NCI-H510A treated with DMSO at 0.1 percent for 48 hours (cell line): ENCODE results near the gene GRIN1.
"Not testable (repeated sequence)": the region's sequence is repeated elsewhere in the genome, so short reads cannot be mapped to it uniquely, and the experiment has no call there.

Experiments used
- DNase-seq: peaks from one replicate; lab custom pipeline; 2025; lab: John Stamatoyannopoulos, UW

GRIN1 gene

GRCh38 chr9:137128862-137129455, 10.0 kb upstream of the GRIN1 start:
- DNase-seq = no peak

GRCh38 chr9:137129456-137130175, 9.3 kb upstream of the GRIN1 start:
- peak; percentile 88 for DNase-seq

- no peak for DNase-seq
These were observed 8.7 kb upstream of the GRIN1 start for GRCh38 chr9:137130176-137130755.

GRCh38 chr9:137134191-137134590, 4.8 kb upstream of the GRIN1 start:
- no peak for DNase-seq

GRCh38 chr9:137135154-137135553, 3.8 kb upstream of the GRIN1 start:
- DNase-seq = not testable (repeated sequence)

- DNase-seq = peak; percentile 21
These were observed 2.6 kb upstream of the GRIN1 start for GRCh38 chr9:137136261-137136880.

- no peak for DNase-seq
These were observed 1.9 kb upstream of the GRIN1 start for GRCh38 chr9:137136881-137137607.

GRCh38 chr9:137138058-137138721, 764 bp upstream of the GRIN1 start:
- no peak for DNase-seq

GRCh38 chr9:137139468-137140150, 655 bp downstream of the GRIN1 start:
- DNase-seq = no peak

GRCh38 chr9:137140151-137141012, 1.4 kb downstream of the GRIN1 start:
- DNase-seq = no peak

GRCh38 chr9:137141050-137141810, 2.3 kb downstream of the GRIN1 start:
- no peak for DNase-seq

- no peak for DNase-seq
These were observed 3.3 kb downstream of the GRIN1 start for GRCh38 chr9:137141976-137142936.

GRCh38 chr9:137143459-137143858, 4.5 kb downstream of the GRIN1 start:
- DNase-seq = no peak

GRCh38 chr9:137145731-137146526, 7.0 kb downstream of the GRIN1 start:
- DNase-seq = no peak

- no peak for DNase-seq
These were observed 7.6 kb downstream of the GRIN1 start for GRCh38 chr9:137146527-137146918.

- DNase-seq = no peak
These were observed 8.3 kb downstream of the GRIN1 start for GRCh38 chr9:137147091-137147792.

GRCh38 chr9:137147793-137148160, 8.8 kb downstream of the GRIN1 start:
- no peak for DNase-seq
